ENCODE results near the gene TTC3.
A peak's percentile ranks its signal among the peaks of the same experiment; 100 is the strongest.

The TTC3 gene

GRCh38 chr21:37059181-37059580 is 13.9 kb upstream of the TTC3 start:
- Histone ChIP-seq H2AFZ (ENCODE audit: insufficient read depth, low read length, poor library complexity) (no peak overlapping the region), H2BK5ac (ENCODE audit: low read depth, low read length, poor library complexity) (no peak overlapping the region), H3K4me3 (ENCODE audit: low read depth, low read length) (no peak overlapping the region), H2BK120ac (ENCODE audit: insufficient read depth, low read length, poor library complexity) (no peak overlapping the region), H2BK12ac (ENCODE audit: low read length) (no peak overlapping the region), H3K4ac (ENCODE audit: low read depth, low read length) (no peak overlapping the region), H4K91ac (ENCODE audit: low read depth, low read length) (no peak overlapping the region), H3K27me3 (ENCODE audit: insufficient read depth, low read length) (no peaks in the 10 kb centered on the region), H3K14ac (ENCODE audit: low read length) (no peak overlapping the region), H3K79me2 (ENCODE audit: control insufficient read depth, insufficient read depth, low read length, poor library complexity) (no peaks in the 10 kb centered on the region), H4K12ac (ENCODE audit: low read depth, low read length) (no peak overlapping the region), H3K18ac (ENCODE audit: low read length) (no peak overlapping the region), H3K23ac (ENCODE audit: low read length) (no peak overlapping the region), H3K9me3 (ENCODE audit: insufficient read depth, low read depth, low read length) (peaks cover 7% of the 10 kb centered on the region), H3K36me3 (ENCODE audit: control insufficient read depth in 1 of 2, insufficient read depth in 2 of 2, low read length in 2 of 2) (no peaks in the 10 kb centered on the region), H3K27ac (ENCODE audit: low read depth, low read length) (no peak overlapping the region), H3K4me2 (ENCODE audit: low read length) (no peak overlapping the region), H4K8ac (ENCODE audit: low read depth, low read length) (no peak overlapping the region), H3K79me1 (ENCODE audit: low read length) (no peaks in the 10 kb centered on the region), H3K4me1 (ENCODE audit: control insufficient read depth in 1 of 2, insufficient read depth in 2 of 2, low read length in 2 of 2) (no peaks in the 10 kb centered on the region), H2AK5ac (ENCODE audit: low read length) (no peak overlapping the region), H3K9ac (ENCODE audit: low read length) (no peak overlapping the region)
- no peak for DNase-seq
- WGBS (ENCODE audit: extremely low coverage, insufficient coverage, insufficient read length): no CpG with 5 or more reads among the region's 5 CpGs

GRCh38 chr21:37060296-37060695 is 12.8 kb upstream of the TTC3 start:
- no peaks in the 10 kb centered on the region for H3K79me1 ChIP-seq (ENCODE audit: low read length)
- no peak overlapping the region for H2BK5ac ChIP-seq (ENCODE audit: low read depth, low read length, poor library complexity)
- no peak overlapping the region for H4K12ac ChIP-seq (ENCODE audit: low read depth, low read length)
- H2AK5ac ChIP-seq (ENCODE audit: low read length): no peak overlapping the region
- H3K18ac ChIP-seq (ENCODE audit: low read length): no peak overlapping the region
- WGBS (ENCODE audit: extremely low coverage, insufficient coverage, insufficient read length): no CpG with 5 or more reads among the region's 1 CpG
- H4K91ac ChIP-seq (ENCODE audit: low read depth, low read length): no peak overlapping the region
- H3K14ac ChIP-seq (ENCODE audit: low read length): no peak overlapping the region
- H3K9me3 ChIP-seq (ENCODE audit: insufficient read depth, low read depth, low read length): peaks cover 7% of the 10 kb centered on the region
- H2BK120ac ChIP-seq (ENCODE audit: insufficient read depth, low read length, poor library complexity): no peak overlapping the region
- DNase-seq: peak; percentile 41 to 42
- H3K4ac ChIP-seq (ENCODE audit: low read depth, low read length): no peak overlapping the region
- no peak overlapping the region for H3K9ac ChIP-seq (ENCODE audit: low read length)
- H3K4me3 ChIP-seq (ENCODE audit: low read depth, low read length): no peak overlapping the region
- no peak overlapping the region for H2AFZ ChIP-seq (ENCODE audit: insufficient read depth, low read length, poor library complexity)
- no peak overlapping the region for H3K4me2 ChIP-seq (ENCODE audit: low read length)
- no peaks in the 10 kb centered on the region for H3K4me1 ChIP-seq (ENCODE audit: control insufficient read depth in 1 of 2, insufficient read depth in 2 of 2, low read length in 2 of 2)
- H3K27me3 ChIP-seq (ENCODE audit: insufficient read depth, low read length): no peaks in the 10 kb centered on the region
- H3K27ac ChIP-seq (ENCODE audit: low read depth, low read length): no peak overlapping the region
- H2BK12ac ChIP-seq (ENCODE audit: low read length): no peak overlapping the region
- H3K23ac ChIP-seq (ENCODE audit: low read length): no peak overlapping the region
- H3K36me3 ChIP-seq (ENCODE audit: control insufficient read depth in 1 of 2, insufficient read depth in 2 of 2, low read length in 2 of 2): no peaks in the 10 kb centered on the region
- H3K79me2 ChIP-seq (ENCODE audit: control insufficient read depth, insufficient read depth, low read length, poor library complexity): no peaks in the 10 kb centered on the region
- no peak overlapping the region for H4K8ac ChIP-seq (ENCODE audit: low read depth, low read length)

GRCh38 chr21:37061926-37062592 is 11.0 kb upstream of the TTC3 start:
- H3K4me2 ChIP-seq (ENCODE audit: low read length): no peak overlapping the region
- H3K23ac ChIP-seq (ENCODE audit: low read length): no peak overlapping the region
- no peak overlapping the region for H3K14ac ChIP-seq (ENCODE audit: low read length)
- peaks cover 3% of the 10 kb centered on the region for H3K9me3 ChIP-seq (ENCODE audit: insufficient read depth, low read depth, low read length)
- no peak overlapping the region for H3K9ac ChIP-seq (ENCODE audit: low read length)
- no CpG with 5 or more reads among the region's 7 CpGs for WGBS (ENCODE audit: extremely low coverage, insufficient coverage, insufficient read length)
- H3K36me3 ChIP-seq (ENCODE audit: control insufficient read depth in 1 of 2, insufficient read depth in 2 of 2, low read length in 2 of 2): no peaks in the 10 kb centered on the region
- no peak overlapping the region for H3K18ac ChIP-seq (ENCODE audit: low read length)
- no peak overlapping the region for H2BK12ac ChIP-seq (ENCODE audit: low read length)
- no peak overlapping the region for H4K91ac ChIP-seq (ENCODE audit: low read depth, low read length)
- peak; percentile 50 to 55 for DNase-seq
- H3K79me2 ChIP-seq (ENCODE audit: control insufficient read depth, insufficient read depth, low read length, poor library complexity): no peaks in the 10 kb centered on the region
- no peak overlapping the region for H2AFZ ChIP-seq (ENCODE audit: insufficient read depth, low read length, poor library complexity)
- H4K8ac ChIP-seq (ENCODE audit: low read depth, low read length): no peak overlapping the region
- H3K4me3 ChIP-seq (ENCODE audit: low read depth, low read length): no peak overlapping the region
- no peaks in the 10 kb centered on the region for H3K27me3 ChIP-seq (ENCODE audit: insufficient read depth, low read length)
- no peak overlapping the region for H3K4ac ChIP-seq (ENCODE audit: low read depth, low read length)
- no peak overlapping the region for H3K27ac ChIP-seq (ENCODE audit: low read depth, low read length)
- H3K4me1 ChIP-seq (ENCODE audit: control insufficient read depth in 1 of 2, insufficient read depth in 2 of 2, low read length in 2 of 2): no peaks in the 10 kb centered on the region
- H3K79me1 ChIP-seq (ENCODE audit: low read length): no peaks in the 10 kb centered on the region
- no peak overlapping the region for H2BK5ac ChIP-seq (ENCODE audit: low read depth, low read length, poor library complexity)
- H4K12ac ChIP-seq (ENCODE audit: low read depth, low read length): no peak overlapping the region
- no peak overlapping the region for H2BK120ac ChIP-seq (ENCODE audit: insufficient read depth, low read length, poor library complexity)
- H2AK5ac ChIP-seq (ENCODE audit: low read length): no peak overlapping the region

GRCh38 chr21:37062593-37062935 is 10.5 kb upstream of the TTC3 start:
- WGBS (ENCODE audit: extremely low coverage, insufficient coverage, insufficient read length): no CpG with 5 or more reads among the region's 6 CpGs
- H3K4me3 ChIP-seq (ENCODE audit: low read depth, low read length): no peak overlapping the region
- H3K23ac ChIP-seq (ENCODE audit: low read length): no peak overlapping the region
- no peak overlapping the region for H3K18ac ChIP-seq (ENCODE audit: low read length)
- no peak overlapping the region for H2BK5ac ChIP-seq (ENCODE audit: low read depth, low read length, poor library complexity)
- no peak overlapping the region for H3K4ac ChIP-seq (ENCODE audit: low read depth, low read length)
- no peaks in the 10 kb centered on the region for H3K27me3 ChIP-seq (ENCODE audit: insufficient read depth, low read length)
- H3K79me2 ChIP-seq (ENCODE audit: control insufficient read depth, insufficient read depth, low read length, poor library complexity): no peaks in the 10 kb centered on the region
- H3K79me1 ChIP-seq (ENCODE audit: low read length): no peaks in the 10 kb centered on the region
- no peak overlapping the region for H2BK12ac ChIP-seq (ENCODE audit: low read length)
- DNase-seq: no peak
- H3K9ac ChIP-seq (ENCODE audit: low read length): no peak overlapping the region
- no peak overlapping the region for H3K14ac ChIP-seq (ENCODE audit: low read length)
- H3K4me1 ChIP-seq (ENCODE audit: control insufficient read depth in 1 of 2, insufficient read depth in 2 of 2, low read length in 2 of 2): no peaks in the 10 kb centered on the region
- no peak overlapping the region for H4K91ac ChIP-seq (ENCODE audit: low read depth, low read length)
- H4K12ac ChIP-seq (ENCODE audit: low read depth, low read length): no peak overlapping the region
- H3K9me3 ChIP-seq (ENCODE audit: insufficient read depth, low read depth, low read length): peaks cover under 1% of the 10 kb centered on the region
- H2BK120ac ChIP-seq (ENCODE audit: insufficient read depth, low read length, poor library complexity): no peak overlapping the region
- H4K8ac ChIP-seq (ENCODE audit: low read depth, low read length): no peak overlapping the region
- H2AK5ac ChIP-seq (ENCODE audit: low read length): no peak overlapping the region
- no peak overlapping the region for H3K27ac ChIP-seq (ENCODE audit: low read depth, low read length)
- no peak overlapping the region for H2AFZ ChIP-seq (ENCODE audit: insufficient read depth, low read length, poor library complexity)
- no peaks in the 10 kb centered on the region for H3K36me3 ChIP-seq (ENCODE audit: control insufficient read depth in 1 of 2, insufficient read depth in 2 of 2, low read length in 2 of 2)
- no peak overlapping the region for H3K4me2 ChIP-seq (ENCODE audit: low read length)

All from trophoblast cell (in vitro differentiated cells and primary cell).